Tongue (tissue), 2 donors: ENCODE data around the gene TOGARAM2. TPM values are rescaled to one million over a fixed set of nuclear protein-coding genes. Genes with fewer than 3 reads are reported as not detected.

Source experiments
- DNase-seq: peaks from one replicate; pipeline ENCODE4 v3.0.0-alpha.2; 2015
- total RNA-seq: library from RNA; depleted of rRNA; stranded (reverse); fragments of >200 nt; gene quantifications from one replicate; pipeline ENCODE4 v1.2.3, GENCODE V29; 2014

Gene TOGARAM2
- total RNA-seq, 1 donor from 2014 or later, result 0.82 TPM

GRCh38 chr2:29000481-29000880 lies 19.4 kb downstream of the TOGARAM2 start:
- DNase-seq, result no peak

DNA sequence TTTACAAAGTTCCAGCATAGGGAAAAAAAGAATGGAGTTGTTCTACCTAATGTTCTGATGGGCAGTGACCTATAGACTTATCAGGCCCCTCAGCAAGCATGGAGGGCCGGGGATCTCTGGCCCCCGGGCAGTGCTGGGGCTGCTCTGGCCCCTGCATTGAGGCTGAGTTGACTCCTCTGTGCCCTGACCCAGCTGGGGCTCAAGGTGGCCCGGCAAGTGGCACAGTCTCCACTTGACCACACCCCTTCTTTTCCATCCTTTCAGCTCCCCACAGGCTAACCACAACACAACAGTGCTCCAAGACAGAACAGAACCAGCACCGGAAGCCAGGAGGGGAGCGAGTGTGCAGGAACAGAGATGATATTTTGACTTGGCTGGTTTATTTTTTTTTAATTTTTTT lies 19.9 kb downstream of the TOGARAM2 start:
- DNase-seq, result no peak

DNA sequence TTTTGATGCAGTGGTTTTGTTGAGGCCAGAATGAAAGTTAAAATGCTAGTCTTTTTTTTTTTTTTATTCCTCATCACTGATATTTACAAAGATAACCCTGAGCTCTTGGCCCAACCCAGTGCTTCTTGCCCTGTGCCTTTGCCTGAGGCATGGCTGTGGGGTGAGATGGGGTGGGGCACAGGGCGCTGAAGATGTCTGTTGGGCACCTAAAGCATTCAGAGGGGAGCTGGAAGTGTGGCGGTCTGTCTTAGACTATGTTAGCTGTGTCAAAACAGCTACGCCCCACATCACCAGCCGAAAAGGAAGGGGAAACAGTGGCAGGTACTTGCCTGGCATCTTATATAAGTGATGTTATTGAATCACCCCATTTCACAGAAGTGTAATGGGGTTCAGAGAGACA lies 20.7 kb downstream of the TOGARAM2 start:
- no peak for DNase-seq

DNA sequence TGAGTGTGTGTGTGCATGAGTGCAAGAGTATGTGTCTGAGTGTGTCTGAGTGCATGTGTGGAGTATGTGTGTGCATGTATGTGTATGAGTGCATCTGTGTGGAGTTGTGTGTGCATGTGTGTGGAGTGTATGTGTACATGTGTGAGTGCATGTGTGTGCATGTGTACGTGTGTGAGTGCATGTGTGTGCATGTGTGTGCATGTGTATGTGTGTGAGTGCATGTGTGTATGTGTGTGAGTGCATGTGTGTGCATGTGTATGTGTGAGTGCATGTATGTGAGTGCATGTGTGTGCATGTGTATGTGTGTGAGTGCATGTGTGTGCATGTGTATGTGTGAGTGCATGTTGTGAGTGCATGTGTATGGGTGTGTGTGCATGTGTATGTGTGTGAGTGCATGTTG lies 23.7 kb downstream of the TOGARAM2 start:
- no peak for DNase-seq

- DNase-seq, result no peak
Observed at GRCh38 chr2:29005331-29005730, 24.2 kb downstream of the TOGARAM2 start.

- no peak for DNase-seq
Observed at GRCh38 chr2:29006092-29006979, 25.2 kb downstream of the TOGARAM2 start.

DNA sequence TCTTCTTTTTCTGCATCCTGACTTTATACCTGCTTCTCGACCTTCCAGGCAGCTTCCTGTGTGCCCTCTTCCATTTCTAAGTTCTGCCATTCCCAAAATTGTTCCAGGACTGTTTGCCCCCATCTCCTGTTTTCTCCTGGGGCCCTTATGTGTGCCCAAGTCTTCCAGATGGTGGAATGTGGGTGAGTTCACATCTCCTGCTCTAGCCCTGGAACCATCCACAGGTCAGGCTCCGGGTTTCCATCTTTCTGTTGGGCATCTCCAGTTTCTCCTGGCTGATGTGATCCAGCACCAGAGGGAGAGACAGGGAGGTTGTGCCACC lies 25.8 kb downstream of the TOGARAM2 start:
- no peak for DNase-seq

DNA sequence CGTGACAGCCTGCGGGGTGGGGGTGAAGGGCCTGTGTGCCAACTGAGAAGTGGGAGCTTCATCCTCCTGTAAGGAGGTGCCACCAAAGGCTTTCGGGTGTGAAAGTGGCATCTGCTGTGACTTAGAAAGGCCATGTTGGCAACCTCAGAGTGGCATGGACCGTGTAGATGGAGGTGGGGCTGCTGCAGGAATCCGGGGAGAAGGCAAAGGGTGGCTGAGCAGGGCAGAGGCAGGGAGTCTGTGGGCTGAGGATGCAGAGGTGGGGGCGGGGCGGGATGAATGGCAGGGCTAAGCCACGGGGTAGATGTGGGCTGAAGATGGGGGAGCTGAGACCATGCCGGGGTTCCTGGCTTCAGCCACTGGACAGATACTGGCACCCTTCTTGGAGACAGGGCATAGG lies 28.2 kb downstream of the TOGARAM2 start:
- DNase-seq, result no peak

GRCh38 chr2:29009711-29010677 lies 28.9 kb downstream of the TOGARAM2 start:
- no peak for DNase-seq

DNA sequence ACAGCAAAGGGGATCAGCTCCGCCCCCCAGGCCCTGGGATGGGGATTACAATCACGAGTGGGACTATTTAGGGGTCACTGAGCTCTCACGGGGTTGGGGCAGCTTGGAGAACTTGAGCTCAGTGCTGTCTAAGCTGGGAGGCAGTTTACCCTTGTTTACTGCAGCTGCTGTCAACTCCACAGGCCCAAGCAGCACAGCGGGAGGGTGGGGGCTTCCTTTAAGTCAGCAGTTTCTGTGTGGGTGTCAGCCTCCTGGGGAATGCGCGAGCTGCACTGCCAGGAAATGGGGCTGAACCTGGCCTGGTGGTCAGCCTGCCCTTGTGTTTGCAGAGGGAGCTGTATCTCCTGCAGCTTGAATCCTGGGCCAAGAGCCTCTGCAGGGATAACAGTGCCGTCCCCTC lies 29.8 kb downstream of the TOGARAM2 start:
- peak; percentile 71 for DNase-seq

- peak; percentile 92 for DNase-seq
Observed at GRCh38 chr2:29011418-29012060, 30.4 kb downstream of the TOGARAM2 start.

- DNase-seq, result peak; percentile 82
Observed at GRCh38 chr2:29012211-29012681, 31.1 kb downstream of the TOGARAM2 start.

- no peak for DNase-seq
Observed at GRCh38 chr2:29013057-29013780, 32.1 kb downstream of the TOGARAM2 start.

GRCh38 chr2:29014331-29014730 lies 33.2 kb downstream of the TOGARAM2 start:
- no peak for DNase-seq

DNA sequence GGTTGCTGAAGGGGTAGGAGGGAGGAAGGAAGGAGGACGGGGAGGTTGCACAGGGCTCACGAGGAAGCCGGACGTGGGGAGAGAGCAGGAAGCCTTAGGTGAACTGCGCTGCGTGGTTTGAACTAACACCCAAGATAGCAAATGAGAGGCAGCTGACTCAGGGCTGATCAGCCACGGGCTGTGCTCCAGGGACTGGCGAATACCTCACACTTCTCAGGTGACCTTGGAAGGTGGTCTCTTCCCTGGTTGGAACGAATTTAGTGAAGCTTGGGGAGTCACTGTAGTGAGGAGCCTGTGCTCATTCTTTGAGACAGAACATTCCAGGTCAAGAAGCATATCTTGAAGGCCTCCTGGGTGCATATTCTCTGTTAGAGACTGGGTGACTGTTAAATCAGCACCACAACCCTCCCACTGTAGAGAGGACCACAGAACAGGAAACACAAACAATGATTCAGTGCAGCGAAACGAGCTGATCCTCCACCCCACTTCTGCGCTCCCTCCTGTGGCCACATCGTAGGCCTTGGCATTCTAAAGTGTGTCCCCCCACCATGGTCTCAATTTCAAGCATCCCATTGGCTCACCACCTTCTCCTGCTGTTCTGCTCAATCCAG lies 33.8 kb downstream of the TOGARAM2 start:
- peak; percentile 82 for DNase-seq

GRCh38 chr2:29015701-29016470 lies 34.8 kb downstream of the TOGARAM2 start:
- DNase-seq, result no peak

GRCh38 chr2:29016504-29016903 lies 35.4 kb downstream of the TOGARAM2 start:
- no peak for DNase-seq

DNA sequence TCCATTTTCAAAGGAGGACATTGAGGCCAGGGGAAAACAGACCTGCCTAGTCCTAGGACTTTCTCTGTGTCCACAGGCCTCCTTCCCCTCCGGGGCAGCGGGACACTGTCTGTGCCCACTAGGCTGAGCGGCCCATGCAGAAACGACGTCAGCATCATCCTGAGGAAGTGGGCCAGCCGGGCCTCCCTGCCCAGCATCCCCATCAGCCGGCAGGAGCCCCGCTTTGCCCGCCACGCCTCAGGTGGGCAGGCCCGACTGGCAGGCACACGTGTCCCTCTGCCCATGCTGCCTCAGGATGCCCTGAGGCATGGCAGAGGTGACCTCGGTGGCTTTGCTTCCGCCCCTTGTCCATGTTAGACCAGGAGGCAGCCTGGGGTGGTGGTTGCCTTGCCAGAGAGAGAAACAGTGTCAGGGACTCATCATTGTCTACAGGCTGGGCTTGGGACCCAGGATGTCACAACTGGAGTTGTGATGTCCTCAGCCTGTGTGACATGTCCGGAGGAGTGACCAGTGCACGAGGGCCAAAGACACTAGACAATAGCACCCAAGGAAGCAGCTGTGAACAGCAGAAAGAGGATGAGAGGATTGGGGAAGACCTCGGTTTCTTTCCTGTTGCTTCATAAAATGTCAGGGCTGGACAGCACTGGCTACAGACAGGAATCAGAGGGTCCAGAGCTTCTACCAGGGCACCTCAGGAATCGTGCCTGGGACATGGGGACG lies 36.8 kb downstream of the TOGARAM2 start:
- no peak for DNase-seq

DNA sequence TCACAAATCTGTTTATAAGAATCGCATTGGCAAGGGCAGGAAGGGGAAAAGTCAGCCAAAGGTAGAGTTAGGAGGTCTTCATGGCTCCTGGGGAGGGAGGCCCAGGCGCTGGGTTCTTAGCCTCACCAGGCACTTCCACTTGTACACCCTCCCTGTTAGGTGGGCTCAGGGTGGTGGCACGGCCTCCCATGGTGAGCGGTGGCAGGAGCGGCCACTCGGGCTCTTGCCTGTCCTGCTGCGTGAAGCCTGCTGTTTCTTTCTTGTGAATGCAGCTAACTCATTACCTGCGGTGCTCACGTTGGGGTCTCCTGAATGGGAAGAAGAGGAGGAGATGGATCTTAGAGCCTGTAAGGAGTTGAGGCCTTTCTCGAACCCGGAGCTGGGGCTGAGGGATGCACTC lies 40.8 kb downstream of the TOGARAM2 start:
- no peak for DNase-seq

- no peak for DNase-seq
Observed at GRCh38 chr2:29022679-29023078, 41.6 kb downstream of the TOGARAM2 start.
